ENCODE data around the gene TASP1. TPM values are rescaled to one million over a fixed set of nuclear protein-coding genes. Genes with fewer than 3 reads are reported as not detected.
"Not testable (repeated sequence)": the region's sequence is repeated elsewhere in the genome, so short reads cannot be mapped to it uniquely, and the experiment has no call there.

Gene TASP1
- total RNA-seq, 2 experiments from 2014 or later, result 10.7 to 11.3 TPM

DNA sequence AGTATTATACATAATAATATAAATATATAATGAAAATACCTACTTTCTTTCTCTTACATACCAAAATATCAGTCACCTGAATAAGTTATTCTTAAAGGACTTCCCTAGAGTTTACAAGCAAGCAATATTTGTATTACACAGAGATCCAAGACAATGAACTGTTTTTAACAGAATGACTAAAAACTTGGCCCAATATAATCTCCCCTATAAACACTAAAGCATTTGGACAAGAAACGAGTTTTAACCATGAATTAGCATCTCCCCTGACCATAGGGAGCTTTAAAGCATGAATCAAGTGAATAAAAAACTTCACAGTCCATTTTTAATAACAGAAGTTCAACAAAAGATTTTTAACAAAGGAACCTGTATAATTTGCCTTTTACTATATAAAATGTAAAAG lies 20.3 kb downstream of the TASP1 start:
- H3K4me1 ChIP-seq (ENCODE audit: insufficient read depth, low read length); POLR2A ChIA-PET; H3K4me3 ChIP-seq (ENCODE audit: low read length); H3K27me3 ChIP-seq (ENCODE audit: control insufficient read depth in 1 of 2, insufficient read depth in 2 of 2, low read length in 2 of 2); H3K27me3 Mint-ChIP-seq; DNase-seq; CTCF ChIA-PET; H3K9me3 Mint-ChIP-seq; H3K27ac Mint-ChIP-seq; H3K36me3 ChIP-seq (ENCODE audit: insufficient read depth, low read length); H3K4me1 Mint-ChIP-seq (ENCODE audit: low read depth); ATAC-seq (ENCODE audit: poor library complexity); intact Hi-C loops (cut with DNase I, micrococcal nuclease); H3K9me3 ChIP-seq (ENCODE audit: control insufficient read depth in 1 of 2, insufficient read depth in 1 of 2, low read length in 2 of 2); H3K4me3 Mint-ChIP-seq; H3K27ac ChIP-seq (ENCODE audit: low read depth in 1 of 2, low read length in 2 of 2): not testable (repeated sequence)
- H3K36me3 Mint-ChIP-seq (ENCODE audit: low read depth), result peaks cover 60% of the 10 kb centered on the region

DNA sequence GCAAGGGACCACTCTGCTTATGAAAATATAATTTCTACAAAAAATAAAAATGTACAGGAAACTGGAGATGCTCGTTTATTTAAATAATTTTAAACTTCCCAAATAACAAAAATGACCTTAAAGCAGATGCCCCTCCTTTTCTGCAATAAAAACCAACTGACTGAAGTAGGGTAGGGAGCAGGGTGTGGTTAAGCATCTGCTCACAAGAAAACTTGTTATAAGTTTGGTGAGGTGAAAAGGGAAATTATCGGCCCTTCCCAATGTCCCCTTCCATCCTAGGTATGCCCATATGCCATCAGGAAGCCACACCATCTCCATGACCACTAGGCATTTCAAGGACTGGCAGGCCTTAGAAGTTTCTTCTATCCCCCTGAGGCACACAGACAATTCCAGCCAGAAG lies 21.1 kb downstream of the TASP1 start:
- DNase-seq; H3K4me1 Mint-ChIP-seq (ENCODE audit: low read depth); H3K9me3 ChIP-seq (ENCODE audit: control insufficient read depth in 1 of 2, insufficient read depth in 1 of 2, low read length in 2 of 2); H3K4me1 ChIP-seq (ENCODE audit: insufficient read depth, low read length); H3K27me3 ChIP-seq (ENCODE audit: control insufficient read depth in 1 of 2, insufficient read depth in 2 of 2, low read length in 2 of 2); H3K9me3 Mint-ChIP-seq; H3K27me3 Mint-ChIP-seq; H3K36me3 ChIP-seq (ENCODE audit: insufficient read depth, low read length); ATAC-seq (ENCODE audit: poor library complexity); H3K27ac ChIP-seq (ENCODE audit: low read depth in 1 of 2, low read length in 2 of 2); H3K4me3 ChIP-seq (ENCODE audit: low read length); intact Hi-C loops (cut with DNase I, micrococcal nuclease); POLR2A ChIA-PET; H3K27ac Mint-ChIP-seq; H3K4me3 Mint-ChIP-seq: not testable (repeated sequence)
- CTCF ChIA-PET, result interaction anchor here (1.2 kb wide), 1 partner anchor 16 kb away, joined by 3 read pairs; no protein-coding TSS in a partner anchor
- peaks cover 54% of the 10 kb centered on the region for H3K36me3 Mint-ChIP-seq (ENCODE audit: low read depth)

DNA sequence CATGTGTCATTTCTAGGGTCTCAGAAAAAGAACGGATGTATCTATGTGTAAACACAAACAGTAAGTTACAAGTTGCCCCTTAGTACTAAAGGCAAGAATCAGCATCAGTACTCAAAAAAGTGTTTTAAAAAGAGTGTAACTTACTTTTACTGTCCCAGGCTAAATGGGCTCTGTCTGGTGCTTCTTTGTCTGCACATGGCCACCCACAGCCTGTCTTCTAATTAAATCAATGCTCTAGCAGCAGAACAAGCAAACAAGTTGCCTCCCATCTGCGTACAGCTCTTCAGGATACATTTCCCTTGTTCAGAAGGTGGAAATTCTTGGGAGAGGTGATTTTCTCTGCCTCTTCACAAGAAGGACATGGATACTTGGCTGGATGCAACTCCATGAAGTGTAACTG lies 22.0 kb downstream of the TASP1 start:
- H3K27me3 Mint-ChIP-seq; H3K9me3 Mint-ChIP-seq; POLR2A ChIA-PET; H3K4me3 ChIP-seq (ENCODE audit: low read length); H3K36me3 ChIP-seq (ENCODE audit: insufficient read depth, low read length); H3K27ac ChIP-seq (ENCODE audit: low read depth in 1 of 2, low read length in 2 of 2); H3K9me3 ChIP-seq (ENCODE audit: control insufficient read depth in 1 of 2, insufficient read depth in 1 of 2, low read length in 2 of 2); H3K27me3 ChIP-seq (ENCODE audit: control insufficient read depth in 1 of 2, insufficient read depth in 2 of 2, low read length in 2 of 2); H3K4me3 Mint-ChIP-seq; ATAC-seq (ENCODE audit: poor library complexity); H3K4me1 Mint-ChIP-seq (ENCODE audit: low read depth); DNase-seq; H3K27ac Mint-ChIP-seq; H3K4me1 ChIP-seq (ENCODE audit: insufficient read depth, low read length); intact Hi-C loops (cut with DNase I, micrococcal nuclease): not testable (repeated sequence)
- H3K36me3 Mint-ChIP-seq (ENCODE audit: low read depth), result peaks cover 45% of the 10 kb centered on the region
- CTCF ChIA-PET, result interaction anchor here (1.2 kb wide), 1 partner anchor 17 kb away, joined by 3 read pairs; no protein-coding TSS in a partner anchor

DNA sequence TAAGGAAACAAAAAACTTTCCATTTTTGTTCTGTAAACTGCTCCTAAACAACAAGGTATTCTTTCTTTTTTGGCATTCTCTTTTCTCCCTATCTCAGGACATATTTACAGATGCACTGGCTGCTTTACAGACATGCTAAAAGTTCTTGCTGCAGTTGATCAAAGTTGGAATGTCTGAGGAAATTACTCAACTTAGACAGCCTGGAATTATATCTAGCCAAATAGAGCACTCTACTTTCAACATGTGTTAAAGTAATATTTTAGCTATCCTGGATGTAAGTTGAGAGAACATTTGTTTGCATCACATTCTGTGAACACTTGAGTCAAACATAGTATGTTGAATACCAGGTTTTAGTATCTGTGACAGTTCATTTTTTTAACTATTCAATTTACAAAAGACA lies 24.8 kb downstream of the TASP1 start:
- CTCF ChIA-PET, result interaction anchor here (0.7 kb wide), 1 partner anchor 603 kb away, joined by 4 read pairs; no protein-coding TSS in a partner anchor
- DNase-seq (no peak), ATAC-seq (ENCODE audit: poor library complexity) (no peak)
- Mint-ChIP-seq H3K4me1 (ENCODE audit: low read depth) (no peaks in the 10 kb centered on the region), H3K9me3 (no peaks in the 10 kb centered on the region), H3K4me3 (no peak overlapping the region), H3K27me3 (no peaks in the 10 kb centered on the region), H3K36me3 (ENCODE audit: low read depth) (peaks cover 48% of the 10 kb centered on the region), H3K27ac (no peak overlapping the region)
- Histone ChIP-seq H3K9me3 (ENCODE audit: control insufficient read depth in 1 of 2, insufficient read depth in 1 of 2, low read length in 2 of 2) (no peaks in the 10 kb centered on the region), H3K4me3 (ENCODE audit: low read length) (no peak overlapping the region), H3K27ac (ENCODE audit: low read depth in 1 of 2, low read length in 2 of 2) (no peak overlapping the region), H3K27me3 (ENCODE audit: control insufficient read depth in 1 of 2, insufficient read depth in 2 of 2, low read length in 2 of 2) (no peaks in the 10 kb centered on the region), H3K4me1 (ENCODE audit: insufficient read depth, low read length) (no peaks in the 10 kb centered on the region), H3K36me3 (ENCODE audit: insufficient read depth, low read length) (peaks cover 3% of the 10 kb centered on the region)
- TF ChIP-seq, protein P1, sequence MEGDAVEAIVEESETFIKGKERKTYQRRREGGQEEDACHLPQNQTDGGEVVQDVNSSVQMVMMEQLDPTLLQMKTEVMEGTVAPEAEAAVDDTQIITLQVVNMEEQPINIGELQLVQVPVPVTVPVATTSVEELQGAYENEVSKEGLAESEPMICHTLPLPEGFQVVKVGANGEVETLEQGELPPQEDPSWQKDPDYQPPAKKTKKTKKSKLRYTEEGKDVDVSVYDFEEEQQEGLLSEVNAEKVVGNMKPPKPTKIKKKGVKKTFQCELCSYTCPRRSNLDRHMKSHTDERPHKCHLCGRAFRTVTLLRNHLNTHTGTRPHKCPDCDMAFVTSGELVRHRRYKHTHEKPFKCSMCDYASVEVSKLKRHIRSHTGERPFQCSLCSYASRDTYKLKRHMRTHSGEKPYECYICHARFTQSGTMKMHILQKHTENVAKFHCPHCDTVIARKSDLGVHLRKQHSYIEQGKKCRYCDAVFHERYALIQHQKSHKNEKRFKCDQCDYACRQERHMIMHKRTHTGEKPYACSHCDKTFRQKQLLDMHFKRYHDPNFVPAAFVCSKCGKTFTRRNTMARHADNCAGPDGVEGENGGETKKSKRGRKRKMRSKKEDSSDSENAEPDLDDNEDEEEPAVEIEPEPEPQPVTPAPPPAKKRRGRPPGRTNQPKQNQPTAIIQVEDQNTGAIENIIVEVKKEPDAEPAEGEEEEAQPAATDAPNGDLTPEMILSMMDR (IDR thresholded peaks at IDR 0.05), result no peak
- intact Hi-C loops (cut with DNase I, micrococcal nuclease), result no loop called here
- POLR2A ChIA-PET, result no interaction called here
